K562 (cell line): ENCODE results near the gene TNIP1. TPM values are rescaled to one million over a fixed set of nuclear protein-coding genes. Genes with fewer than 3 reads are reported as not detected.

Source experiments
- ATAC-seq: fragments of 200-7000 bp; cut with Tn5 transposase; 3 replicates; pipeline ENCODE4 v1.9.1; 2020; ENCODE audit warnings: moderate library complexity
- BruUV-seq: library from RNA; stranded (reverse); fragments of 400-500 nt; replicated peaks from 2 replicates; lab custom pipeline; 2021; lab: Mats Ljungman, UMichigan
- CTCF ChIA-PET: fragments of 300-600 bp; formaldehyde crosslinking; extraction: SDS; loops from one replicate; lab custom pipeline; 2021; ENCODE audit warnings: low intra/inter-chr PET ratio; lab: Yijun Ruan, JAX
- POLR2A ChIA-PET: fragments of 300-600, 350-650 bp; sonication (Branson Sonifier 250); formaldehyde crosslinking; extraction: SDS; loops from one replicate; lab custom pipeline; 2021; ENCODE audit warnings: antibody characterized with exemption, inconsistent platforms; lab: Yijun Ruan, JAX
- DNase-seq, 4 experiments: peaks; one replicate each; pipeline versions ENCODE4 v3.0.0 to v3.0.0-alpha.2; 2011 to 2018; ENCODE audit warnings: low spot score in 3 of 4, mixed read lengths in 3 of 4; ENCODE audit errors: extremely low read depth in 1 of 4
- FAIRE-seq: peaks from 2 replicates; lab custom pipeline; 2011; peaks lifted over from hg19 to GRCh38; lab: Jason Lieb, UNC
- H2AFZ ChIP-seq: 2 replicates; pipeline ENCODE4 v1.6.0; 2011; ENCODE audit warnings: low read depth, low read length, control low read depth, inconsistent platforms
- H3K27ac ChIP-seq: fragments of 200-600 bp; 3 replicates; pipeline ENCODE4 v1.8.0; 2011; ENCODE audit warnings: low read depth, mild to moderate bottlenecking, control low read depth, inconsistent platforms, low read length, moderate library complexity, mixed read lengths; ENCODE audit errors: extremely low read depth
- H3K27me3 ChIP-seq, 2 experiments: fragments of 300-600 bp in 1 of 2; 2 replicates in 1 of 2; 3 replicates in 1 of 2; pipeline versions ENCODE4 v1.6.0 to v1.8.0; 2011; ENCODE audit warnings: inconsistent platforms in 2 of 2, low read length in 2 of 2, mild to moderate bottlenecking in 1 of 2, mixed read lengths in 1 of 2, moderate library complexity in 1 of 2; ENCODE audit not compliant: control insufficient read depth in 2 of 2, insufficient read depth in 2 of 2
- H3K36me3 ChIP-seq: fragments of 300-600 bp; 3 replicates; pipeline ENCODE4 v1.8.0; 2011; ENCODE audit warnings: mild to moderate bottlenecking, low read length, inconsistent platforms; ENCODE audit not compliant: control insufficient read depth, insufficient read depth
- H3K4me1 ChIP-seq, 2 experiments: fragments of 200-600 bp in 1 of 2; replicated peaks in 1 of 2; 2 replicates in 1 of 2; 3 replicates in 1 of 2; pipeline versions ENCODE4 v1.5.1 to v1.8.0; 2011; ENCODE audit warnings: inconsistent platforms in 2 of 2, low read length in 2 of 2, mild to moderate bottlenecking in 1 of 2, mixed read lengths in 1 of 2, moderate library complexity in 1 of 2; ENCODE audit not compliant: control insufficient read depth in 2 of 2, insufficient read depth in 2 of 2
- H3K4me2 ChIP-seq: 2 replicates; pipeline ENCODE4 v1.6.1; 2011; ENCODE audit warnings: low read length, control low read depth, inconsistent platforms, mixed read lengths; ENCODE audit not compliant: insufficient read depth
- H3K4me3 ChIP-seq: fragments of 200-600 bp; sonication (generic), shearing (Covaris generic); 2 replicates; pipeline ENCODE4 v1.5.1; 2016; ENCODE audit warnings: control low read depth, inconsistent platforms
- H3K79me2 ChIP-seq: fragments of 200-600 bp; 3 replicates; pipeline ENCODE4 v1.8.0; 2011; ENCODE audit warnings: low read length, inconsistent platforms; ENCODE audit not compliant: control insufficient read depth, insufficient read depth
- H3K9ac ChIP-seq, 2 experiments: 2 replicates each; pipeline versions ENCODE4 v1.6.0 to v1.6.1; 2011; ENCODE audit warnings: low read depth in 2 of 2, low read length in 2 of 2, control low read depth in 1 of 2, inconsistent platforms in 1 of 2, mild to moderate bottlenecking in 1 of 2, mixed read lengths in 1 of 2; ENCODE audit not compliant: insufficient read depth in 1 of 2
- H3K9me1 ChIP-seq: one replicate; pipeline ENCODE4 v1.6.0; 2011; ENCODE audit warnings: inconsistent platforms, mild to moderate bottlenecking, low read length, moderate library complexity; ENCODE audit not compliant: control insufficient read depth, insufficient read depth
- H3K9me3 ChIP-seq: replicated peaks from 2 replicates; pipeline ENCODE4 v1.5.1; 2011; ENCODE audit warnings: low read depth, low read length, inconsistent platforms; ENCODE audit not compliant: control insufficient read depth, insufficient read depth
- H4K20me1 ChIP-seq: replicated peaks from 2 replicates; pipeline ENCODE4 v1.6.1; 2011; ENCODE audit warnings: low read length, inconsistent platforms, mixed read lengths; ENCODE audit not compliant: control insufficient read depth, insufficient read depth
- CREM ChIP-seq: IDR thresholded peaks from 2 replicates; pipeline ENCODE4 v1.6.1; 2014; ENCODE audit warnings: antibody characterized with exemption, low read depth
- ETV1 ChIP-seq: fragments of 450-650 bp; conservative IDR thresholded peaks from 2 replicates; pipeline ENCODE4 v1.6.1; 2016; ENCODE audit warnings: missing genetic modification characterization, control low read depth, low read depth, missing compliant biosample characterization
- EZH2 ChIP-seq: IDR thresholded peaks from 2 replicates; pipeline ENCODE4 v1.6.1; 2012; ENCODE audit warnings: low read depth, mild to moderate bottlenecking, inconsistent platforms, low read length, borderline replicate concordance
- LCOR ChIP-seq: sonication (generic); formaldehyde crosslinking; IDR thresholded peaks from 2 replicates; pipeline ENCODE4 v1.8.0; 2022; ENCODE audit warnings: mild to moderate bottlenecking, missing genetic modification reagents
- MAFG ChIP-seq: fragments of 450-650 bp; conservative IDR thresholded peaks from 2 replicates; pipeline ENCODE4 v1.6.1; 2016; ENCODE audit warnings: missing genetic modification characterization, missing compliant biosample characterization
- MECOM ChIP-seq: fragments of 250-450 bp; sonication (Bioruptor Pico); IDR thresholded peaks from 2 replicates; pipeline ENCODE4 v1.8.0; 2022; ENCODE audit warnings: inconsistent platforms
- MEIS2 ChIP-seq: fragments of 450-650 bp; IDR thresholded peaks from 2 replicates; pipeline ENCODE4 v1.6.1; 2014; ENCODE audit warnings: mild to moderate bottlenecking; ENCODE audit not compliant: partially characterized antibody
- MTA1 ChIP-seq: fragments of 450-650 bp; IDR thresholded peaks from 2 replicates; pipeline ENCODE4 v1.6.1; 2017; ENCODE audit warnings: borderline replicate concordance
- NFE2 ChIP-seq: IDR thresholded peaks from 2 replicates; pipeline ENCODE4 v1.6.1; 2014; ENCODE audit warnings: antibody characterized with exemption, low read depth
- NFIC ChIP-seq: fragments of 450-650 bp; IDR thresholded peaks from 2 replicates; pipeline ENCODE4 v1.6.1; 2017; ENCODE audit warnings: mild to moderate bottlenecking, inconsistent platforms
- NRF1 ChIP-seq, 2 experiments: fragments of 450-650 bp; IDR thresholded peaks in 1 of 2; conservative IDR thresholded peaks in 1 of 2; 2 replicates each; pipeline ENCODE4 v1.6.1; 2014; ENCODE audit warnings: mild to moderate bottlenecking in 2 of 2
- PHF8 ChIP-seq: fragments of 200-600 bp; sonication (generic); IDR thresholded peaks from 2 replicates; pipeline ENCODE4 v1.6.1; 2012; ENCODE audit warnings: mixed run types, mild to moderate bottlenecking, inconsistent platforms, low read length, moderate library complexity, borderline replicate concordance
- RB1 ChIP-seq: fragments of 450-650 bp; IDR thresholded peaks from 2 replicates; pipeline ENCODE4 v1.6.1; 2017; ENCODE audit warnings: low read depth, mild to moderate bottlenecking
- TSHZ1 ChIP-seq: fragments of 250-450 bp; sonication (Bioruptor Pico); IDR thresholded peaks from 2 replicates; pipeline ENCODE4 v1.4.0; 2020; ENCODE audit warnings: mild to moderate bottlenecking, moderate library complexity
- ZEB2 ChIP-seq: fragments of 450-650 bp; IDR thresholded peaks from 2 replicates; pipeline ENCODE4 v1.6.1; 2016
- ZNF175 ChIP-seq: fragments of 200-800 bp; sonication (Bioruptor generic); IDR thresholded peaks from 2 replicates; pipeline ENCODE4 v1.6.1; 2016; ENCODE audit warnings: low read depth, mild to moderate bottlenecking, missing genetic modification characterization, missing compliant biosample characterization
- WGBS: fragments of 100-300 bp; shearing (Covaris generic); methylation state at CpG from one replicate; pipeline ENCODE4 v1.1.6; 2016; ENCODE audit warnings: low coverage, mixed read lengths; ENCODE audit not compliant: insufficient coverage; ENCODE audit errors: missing lambda C conversion rate; 5-methylcytosine and 5-hydroxymethylcytosine counted together
- in situ Hi-C: fragments of 300-500 bp; cut with MboI; formaldehyde crosslinking; loops from 4 replicates; pipeline ENCODE4 v1.15.0; 2018; ENCODE audit warnings: inconsistent platforms, mixed read lengths
- intact Hi-C: fragments of 100-400 bp; cut with micrococcal nuclease; formaldehyde crosslinking; loops from 2 replicates; pipeline ENCODE4 v1.14.2; 2022
- polyA plus RNA-seq, 8 experiments: library from polyadenylated mRNA; depleted of rRNA in 4 of 8; stranded (reverse) in 5 of 8; unstranded in 3 of 8; fragments of >200 nt; fragmentation: Nextera tagmentation in 2 of 8; fragmentation: Illumina TruSeq in 1 of 8; extraction: Ambion mirVana in 2 of 8; extraction: Trizol in 1 of 8; gene quantifications; 2 replicates each; pipeline versions ENCODE4 v1.2.1 to v1.2.3, GENCODE V29; 2011 to 2014; ENCODE audit warnings: inconsistent platforms in 1 of 8, missing spikeins in 1 of 8
- total RNA-seq, 7 experiments: library from RNA; depleted of rRNA in 6 of 7; stranded (reverse); fragments of >200 nt in 6 of 7; fragmentation: Illumina TruSeq in 2 of 7; extraction: Trizol in 2 of 7; gene quantifications; 2 replicates each; pipeline versions ENCODE4 v1.2.1 to v1.2.3, GENCODE V29; 2011 to 2021; ENCODE audit warnings: low replicate concordance in 1 of 7
- TF ChIP-seq, protein P1 (sequence below): sonication (generic); IDR thresholded peaks from 2 replicates; pipeline ENCODE4 v1.6.1; 2016

The TNIP1 gene
- total and polyA plus RNA-seq, 9 of the 15 experiments (the other 6 are each of a cell fraction or from before 2014, with no cell fraction given), result 0.46 to 41.0 (median 24.6) TPM

DNA sequence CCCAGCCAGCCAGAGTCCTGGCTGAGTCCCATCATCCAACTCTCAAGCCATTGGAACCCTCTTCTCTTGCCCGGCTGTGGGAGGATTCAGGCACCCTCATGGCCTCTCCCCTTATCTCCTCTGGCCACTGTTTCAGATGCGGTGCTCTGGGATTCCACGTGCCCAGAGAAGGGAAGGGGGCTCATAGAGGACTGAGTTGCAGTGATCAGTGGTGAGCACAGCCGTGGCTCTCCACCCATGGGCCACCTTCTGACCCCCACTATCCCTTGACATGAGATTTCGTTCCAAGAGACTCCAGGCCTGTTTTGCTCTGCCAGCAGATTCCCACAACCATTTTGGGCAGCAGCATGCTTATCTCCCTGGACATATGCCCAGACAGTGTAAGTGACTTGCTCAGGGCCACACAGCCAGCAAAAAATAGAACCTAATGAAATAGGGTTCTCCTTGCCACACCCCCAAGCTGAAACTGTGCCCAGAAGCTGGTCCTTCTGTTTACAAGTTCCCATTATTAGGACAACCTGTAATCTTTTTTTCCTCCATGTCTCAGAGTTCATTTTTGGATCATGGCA, 57.7 kb downstream of the TNIP1 start (continued):
- TF ChIP-seq TSHZ1 (CRISPR knock-in tag) (no peak), EZH2 (no peak), NFIC (peak; percentile 75), MECOM (0 out of 2 replicates have a peak, but pooled peaks have one; percentile 3)

DNA sequence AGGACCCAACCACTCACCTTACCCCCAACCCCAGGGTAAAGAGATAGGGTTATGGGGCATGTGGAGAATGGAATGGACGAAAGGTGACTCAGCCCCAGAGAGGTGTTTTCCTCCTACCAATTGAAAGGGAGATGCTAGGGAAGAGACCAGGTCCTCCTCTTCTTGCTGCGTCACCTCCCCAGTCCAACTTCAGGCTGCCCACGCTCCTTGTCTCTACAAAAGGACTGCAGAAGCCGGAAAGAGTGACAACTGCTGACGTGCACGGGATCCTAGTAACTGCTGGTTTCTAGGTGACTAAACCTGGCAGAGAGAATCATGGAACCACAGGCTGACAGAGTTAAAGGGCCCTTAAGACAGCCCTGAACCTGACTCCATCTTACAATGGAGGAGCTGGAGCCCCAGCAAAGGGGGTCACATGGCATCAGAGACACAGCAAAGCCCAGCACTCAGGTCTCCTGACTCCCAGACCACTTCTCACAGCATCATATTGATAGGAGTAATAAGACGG, 58.3 kb downstream of the TNIP1 start:
- peak overlapping the region; percentile 51 for H3K4me2 ChIP-seq
- ChIA-PET CTCF (no interaction called here), POLR2A (interaction anchor here (0.6 kb wide), 1 partner anchor 26 kb away, joined by 3 read pairs; no protein-coding TSS in a partner anchor)
- WGBS, result 24% methylated on average over 7 of the region's 7 CpGs
- in situ Hi-C loops (no loop called here), intact Hi-C loops (no loop called here)
- H3K36me3 ChIP-seq, result no peaks in the 10 kb centered on the region; the same call in 2 of the 3 replicates
- H4K20me1 ChIP-seq, result no peaks in the 10 kb centered on the region
- no TSS peak for BruUV-seq
- H3K27ac ChIP-seq, result peak overlapping the region; percentile 78
- peak overlapping the region; percentile 82 for H2AFZ ChIP-seq
- FAIRE-seq (peak; percentile 86), ATAC-seq (peak; percentile 66), DNase-seq (peak; percentile 50 to 80 (median 66))
- no peaks in the 10 kb centered on the region for H3K9me1 ChIP-seq
- H3K4me1 ChIP-seq, result peaks cover 33 to 43% of the 10 kb centered on the region in 2 experiments
- no peak overlapping the region for H3K4me3 ChIP-seq
- H3K79me2 ChIP-seq, result no peaks in the 10 kb centered on the region
- H3K9ac ChIP-seq, result peak overlapping the region; percentile 32 to 35; a peak in 2 of 4 replicates
- H3K9me3 ChIP-seq, result no peaks in the 10 kb centered on the region
- H3K27me3 ChIP-seq, result no peaks in the 10 kb centered on the region
- TF ChIP-seq ZEB2 (peak; percentile 59; the same call in 1 of the 2 replicates), RB1 (no peak), MEIS2 (peak; percentile 60), ETV1 (tag) (peak; percentile 31; the same call in 1 of the 2 replicates), NRF1 (conservative IDR thresholded peaks at IDR 0.05 in 1 of 2, IDR thresholded peaks at IDR 0.05 in 1 of 2) (peak in 1 of 2 experiments; percentile 27; a peak in 1 of 4 replicates), LCOR (CRISPR knock-in tag) (0 out of 2 replicates have a peak, but pooled peaks have one; percentile 4), ZNF175 (peak; percentile 66; the same call in 1 of the 2 replicates), PHF8 (peak; percentile 19; the same call in 1 of the 2 replicates), CREM (peak; percentile 85), MAFG (tag) (peak; percentile 70), NFE2 (peak; percentile 76), MTA1 (no peak)
- TF ChIP-seq, protein P1, sequence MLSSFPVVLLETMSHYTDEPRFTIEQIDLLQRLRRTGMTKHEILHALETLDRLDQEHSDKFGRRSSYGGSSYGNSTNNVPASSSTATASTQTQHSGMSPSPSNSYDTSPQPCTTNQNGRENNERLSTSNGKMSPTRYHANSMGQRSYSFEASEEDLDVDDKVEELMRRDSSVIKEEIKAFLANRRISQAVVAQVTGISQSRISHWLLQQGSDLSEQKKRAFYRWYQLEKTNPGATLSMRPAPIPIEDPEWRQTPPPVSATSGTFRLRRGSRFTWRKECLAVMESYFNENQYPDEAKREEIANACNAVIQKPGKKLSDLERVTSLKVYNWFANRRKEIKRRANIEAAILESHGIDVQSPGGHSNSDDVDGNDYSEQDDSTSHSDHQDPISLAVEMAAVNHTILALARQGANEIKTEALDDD, result peak; percentile 67
